Activated naive CD4-positive, alpha-beta T cell treated with anti-CD3 and anti-CD28 coated beads, Interleukin-2, amount 50 U/mL, for 24 hours (primary cell): Measurements from ENCODE around the gene BTBD1.
"Not testable (repeated sequence)": the region's sequence is repeated elsewhere in the genome, so short reads cannot be mapped to it uniquely, and the experiment has no call there.

Experiments used
- H3K27ac Mint-ChIP-seq: one replicate; pipeline ENCODE4 v1.8.0; 2021; ENCODE audit warnings: mild to moderate bottlenecking, mixed read lengths
- H3K27me3 Mint-ChIP-seq: one replicate; pipeline ENCODE4 v1.8.0; 2021; ENCODE audit warnings: mixed read lengths
- H3K36me3 Mint-ChIP-seq: one replicate; pipeline ENCODE4 v1.8.0; 2021; ENCODE audit warnings: mixed read lengths
- H3K4me1 Mint-ChIP-seq: one replicate; pipeline ENCODE4 v1.8.0; 2021; ENCODE audit warnings: mixed read lengths
- H3K4me3 Mint-ChIP-seq: one replicate; pipeline ENCODE4 v1.8.0; 2021; ENCODE audit warnings: mild to moderate bottlenecking, mixed read lengths
- H3K9me3 Mint-ChIP-seq: one replicate; pipeline ENCODE4 v1.8.0; 2021; ENCODE audit warnings: mixed read lengths

The BTBD1 gene

DNA sequence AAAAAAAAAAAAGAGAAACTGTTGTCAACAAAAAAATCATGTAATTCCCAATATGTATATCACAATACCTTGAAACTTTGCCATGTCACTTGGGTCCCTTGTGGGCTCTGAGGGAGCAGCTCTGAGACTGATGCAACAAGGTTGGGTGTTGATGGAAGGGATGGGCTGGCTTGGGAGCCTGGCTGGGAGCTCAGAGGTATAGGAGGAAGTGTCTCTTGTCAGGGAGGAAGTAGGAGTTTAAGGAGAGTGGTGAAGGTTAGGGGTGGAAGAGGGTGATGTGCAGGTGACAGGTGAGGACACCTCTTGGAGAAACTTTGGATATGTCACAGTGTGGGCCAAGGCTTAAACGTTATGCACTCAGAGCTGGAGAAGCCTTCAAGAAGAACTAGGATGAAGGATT, 38.4 kb upstream of the BTBD1 start:
- Mint-ChIP-seq H3K9me3 (no peaks in the 10 kb centered on the region), H3K4me3 (peak overlapping the region; percentile 63), H3K27ac (no peak overlapping the region), H3K4me1 (peaks cover 18% of the 10 kb centered on the region), H3K36me3 (no peaks in the 10 kb centered on the region), H3K27me3 (peaks cover 38% of the 10 kb centered on the region)

DNA sequence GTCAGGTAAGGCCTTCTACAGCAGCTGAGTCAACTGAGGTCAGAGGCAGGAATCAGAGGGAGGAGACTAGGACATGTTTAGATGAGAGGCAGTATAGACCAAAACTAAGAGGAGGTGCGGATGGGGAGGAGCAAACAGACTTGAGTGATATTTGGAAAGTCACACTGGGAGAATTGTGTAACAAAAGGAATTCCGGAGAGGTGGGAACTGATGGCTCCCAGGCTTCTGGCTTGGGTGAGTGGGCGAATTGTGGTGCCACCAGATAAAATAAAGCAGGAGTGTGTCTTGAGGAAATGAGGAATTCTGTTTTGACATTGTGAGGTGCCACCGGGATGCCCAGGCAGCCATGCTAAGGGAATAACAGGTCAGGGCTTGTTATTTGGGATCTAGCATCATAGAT, 37.1 kb upstream of the BTBD1 start:
- Mint-ChIP-seq H3K4me1 (peaks cover 16% of the 10 kb centered on the region), H3K27me3 (peaks cover 28% of the 10 kb centered on the region), H3K36me3 (no peaks in the 10 kb centered on the region), H3K4me3 (no peak overlapping the region), H3K9me3 (no peaks in the 10 kb centered on the region), H3K27ac (no peak overlapping the region)

DNA sequence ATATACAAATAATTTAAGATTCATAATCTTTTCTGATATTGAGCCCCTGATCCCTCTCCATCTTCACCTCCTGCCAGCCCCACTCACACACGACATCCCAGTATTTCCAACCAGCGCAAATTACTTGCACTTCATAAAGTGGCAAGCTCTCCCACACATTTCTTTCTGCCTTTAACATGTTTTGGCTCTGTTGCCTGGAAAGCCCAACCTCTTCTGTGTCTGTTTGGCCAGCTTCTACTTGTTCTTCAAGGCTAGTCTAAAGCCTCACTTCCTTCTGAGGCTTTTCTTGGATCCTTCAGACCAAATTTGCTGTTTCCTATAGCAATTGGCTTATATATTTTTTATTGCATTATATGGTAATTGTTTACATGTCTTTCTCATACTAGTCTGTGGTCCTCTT, 35.3 kb upstream of the BTBD1 start:
- H3K36me3 Mint-ChIP-seq = no peaks in the 10 kb centered on the region
- H3K9me3 Mint-ChIP-seq = no peaks in the 10 kb centered on the region
- H3K4me3 Mint-ChIP-seq = no peak overlapping the region
- H3K4me1 Mint-ChIP-seq = peaks cover 4% of the 10 kb centered on the region
- H3K27me3 Mint-ChIP-seq = peaks cover 21% of the 10 kb centered on the region
- H3K27ac Mint-ChIP-seq = no peak overlapping the region

GRCh38 chr15:83100097-83100646, 33.1 kb upstream of the BTBD1 start:
- H3K27me3 Mint-ChIP-seq = peaks cover 13% of the 10 kb centered on the region
- no peaks in the 10 kb centered on the region for H3K4me1 Mint-ChIP-seq

DNA sequence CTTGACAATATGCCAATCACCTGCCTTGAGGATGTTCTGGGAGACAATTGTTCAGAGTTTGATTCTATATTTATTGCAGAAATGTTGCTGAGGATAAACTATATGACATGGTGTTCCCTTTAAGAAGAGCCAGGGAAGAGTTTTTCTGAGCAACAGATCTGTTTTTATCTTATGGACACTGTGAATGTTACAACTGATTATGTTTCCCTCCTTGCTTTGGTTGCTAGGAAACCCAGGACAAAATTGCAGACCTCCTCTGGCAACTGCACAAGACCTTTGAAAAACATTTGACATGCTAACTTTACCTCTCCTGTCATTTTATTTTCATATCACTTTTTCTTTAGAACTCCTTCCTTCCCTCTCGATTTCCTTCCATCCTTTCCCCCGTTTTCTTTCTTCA, 32.2 kb upstream of the BTBD1 start:
- no peaks in the 10 kb centered on the region for H3K9me3 Mint-ChIP-seq
- peaks cover 12% of the 10 kb centered on the region for H3K27me3 Mint-ChIP-seq
- H3K4me1 Mint-ChIP-seq = no peaks in the 10 kb centered on the region
- no peak overlapping the region for H3K27ac Mint-ChIP-seq
- no peaks in the 10 kb centered on the region for H3K36me3 Mint-ChIP-seq
- no peak overlapping the region for H3K4me3 Mint-ChIP-seq

More at GRCh38 chr15:83100097-83100646, 33.1 kb upstream of the BTBD1 start:
- no peak overlapping the region for H3K27ac Mint-ChIP-seq
- H3K36me3 Mint-ChIP-seq = no peaks in the 10 kb centered on the region
- H3K4me3 Mint-ChIP-seq = no peak overlapping the region
- H3K9me3 Mint-ChIP-seq = no peaks in the 10 kb centered on the region

DNA sequence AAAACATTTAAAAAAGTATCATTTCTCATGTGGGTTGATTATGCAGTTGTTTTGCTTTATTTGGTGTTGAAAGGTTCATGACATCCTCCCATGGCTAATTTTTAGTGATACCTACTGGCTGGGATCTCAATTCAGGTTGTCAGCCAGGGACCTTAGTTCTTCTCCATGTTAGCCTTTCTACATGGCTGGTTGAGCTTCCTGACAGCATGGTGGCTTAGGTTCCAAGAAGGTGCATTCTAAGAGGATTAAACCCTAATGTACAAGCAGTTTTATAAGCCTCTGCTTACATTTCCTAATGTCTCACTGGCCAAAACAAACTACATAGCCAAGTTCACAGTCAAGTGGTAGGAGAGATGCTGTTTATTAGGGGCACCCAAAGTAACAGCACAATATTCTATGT, 31.0 kb upstream of the BTBD1 start:
- no peaks in the 10 kb centered on the region for H3K4me1 Mint-ChIP-seq
- H3K9me3 Mint-ChIP-seq = no peaks in the 10 kb centered on the region
- H3K36me3 Mint-ChIP-seq = no peaks in the 10 kb centered on the region
- H3K27me3 Mint-ChIP-seq = peaks cover 6% of the 10 kb centered on the region
- H3K4me3 Mint-ChIP-seq = no peak overlapping the region
- no peak overlapping the region for H3K27ac Mint-ChIP-seq

GRCh38 chr15:83094583-83094982, 27.5 kb upstream of the BTBD1 start:
- Mint-ChIP-seq H3K27me3 (no peaks in the 10 kb centered on the region), H3K36me3 (no peaks in the 10 kb centered on the region), H3K4me1 (peaks cover 6% of the 10 kb centered on the region), H3K27ac (no peak overlapping the region), H3K9me3 (no peaks in the 10 kb centered on the region), H3K4me3 (no peak overlapping the region)

DNA sequence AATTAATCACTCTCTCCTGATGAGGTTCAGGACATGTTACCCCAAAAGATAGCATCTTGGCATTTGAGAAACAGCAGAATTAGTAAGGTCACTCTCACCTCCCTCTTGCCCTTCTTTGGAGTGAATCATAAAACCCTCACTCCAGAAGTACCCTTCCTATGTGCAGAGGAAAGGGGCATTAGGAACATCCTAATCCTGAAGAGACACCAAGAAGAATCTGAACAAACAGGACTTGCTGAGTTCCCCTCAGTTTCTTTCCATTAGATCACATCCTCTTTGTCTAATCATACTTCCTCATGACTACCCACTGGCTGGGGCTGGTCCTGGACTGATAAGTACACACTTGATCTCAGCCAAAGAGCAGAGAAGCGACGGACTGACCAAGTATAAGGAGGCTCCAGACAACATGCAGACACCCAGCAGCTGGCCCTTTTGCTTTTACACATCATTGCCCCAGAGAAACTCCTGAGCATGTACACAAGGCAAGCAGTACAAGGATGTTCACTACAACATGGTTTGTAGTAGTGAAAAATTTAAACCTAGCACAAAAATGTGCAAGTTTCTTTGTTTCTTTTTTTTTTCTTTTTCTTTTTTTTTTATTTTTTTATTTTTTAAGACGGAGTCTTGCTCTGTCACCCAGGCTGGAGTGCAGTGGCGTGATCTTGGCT, 25.4 kb upstream of the BTBD1 start:
- no peaks in the 10 kb centered on the region for H3K27me3 Mint-ChIP-seq
- no peaks in the 10 kb centered on the region for H3K9me3 Mint-ChIP-seq
- H3K36me3 Mint-ChIP-seq = no peaks in the 10 kb centered on the region
- peaks cover 6% of the 10 kb centered on the region for H3K4me1 Mint-ChIP-seq
- H3K27ac Mint-ChIP-seq = no peak overlapping the region
- no peak overlapping the region for H3K4me3 Mint-ChIP-seq

DNA sequence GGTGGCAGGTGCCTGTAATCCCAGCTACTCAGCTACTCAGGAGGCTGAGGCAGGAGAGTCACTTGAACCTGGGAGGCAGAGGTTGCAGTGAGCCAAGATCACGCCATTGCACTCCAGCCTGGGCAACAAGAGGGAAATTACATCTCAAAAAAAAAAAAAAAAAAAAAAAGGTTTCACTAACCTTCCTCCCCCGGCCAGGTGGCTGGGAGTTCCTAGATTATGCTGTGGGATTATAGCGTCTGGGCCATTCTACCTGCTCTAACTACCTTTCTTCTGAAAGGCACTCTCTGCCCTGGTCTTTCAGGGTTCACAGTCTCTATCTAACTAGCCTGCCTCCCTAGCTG, 24.9 kb upstream of the BTBD1 start:
- H3K4me1 Mint-ChIP-seq, H3K36me3 Mint-ChIP-seq, H3K27me3 Mint-ChIP-seq, H3K27ac Mint-ChIP-seq, H3K9me3 Mint-ChIP-seq, H3K4me3 Mint-ChIP-seq: not testable (repeated sequence)

DNA sequence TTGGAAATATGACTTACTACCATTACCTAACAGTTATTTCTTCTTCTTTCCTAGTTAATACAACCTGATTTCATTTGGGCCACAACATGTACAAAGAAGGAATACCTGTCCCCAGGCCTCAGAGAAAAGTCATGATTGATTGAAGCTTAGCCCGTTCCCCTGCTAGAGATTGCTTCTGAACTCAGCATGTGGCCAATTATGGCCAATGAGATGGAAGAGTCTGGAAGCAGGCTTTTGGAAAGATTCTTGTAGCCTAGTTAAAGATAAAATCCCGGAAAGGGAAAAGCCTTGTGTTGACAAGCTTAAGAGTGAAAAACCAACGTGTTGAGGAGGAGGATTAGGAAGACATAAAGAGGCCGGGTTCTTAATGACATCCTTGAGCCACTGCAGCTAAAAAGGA, 23.4 kb upstream of the BTBD1 start:
- no peaks in the 10 kb centered on the region for H3K9me3 Mint-ChIP-seq
- H3K4me1 Mint-ChIP-seq = peaks cover 6% of the 10 kb centered on the region
- no peak overlapping the region for H3K4me3 Mint-ChIP-seq
- H3K27ac Mint-ChIP-seq = no peak overlapping the region
- H3K36me3 Mint-ChIP-seq = no peaks in the 10 kb centered on the region
- H3K27me3 Mint-ChIP-seq = no peaks in the 10 kb centered on the region

DNA sequence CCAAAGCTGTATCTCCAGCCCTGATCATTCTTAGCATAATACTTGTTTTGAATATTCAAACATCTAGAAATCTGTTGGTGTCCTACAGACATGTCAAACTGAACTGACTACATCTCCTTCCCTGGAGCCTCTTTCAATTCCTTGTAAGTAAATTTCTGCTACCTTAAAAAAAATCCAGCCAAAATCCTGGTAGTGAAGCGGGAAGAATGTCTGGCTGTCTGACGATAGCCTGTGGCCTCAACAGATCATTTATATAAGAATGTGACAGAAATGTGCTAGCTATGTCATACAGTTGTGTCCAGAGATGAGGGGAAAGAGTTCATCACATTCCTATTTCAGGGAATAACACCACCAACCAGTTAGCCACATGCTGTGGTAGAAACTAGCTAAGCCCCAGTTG, 21.8 kb upstream of the BTBD1 start:
- peaks cover 6% of the 10 kb centered on the region for H3K4me1 Mint-ChIP-seq
- no peak overlapping the region for H3K4me3 Mint-ChIP-seq
- no peaks in the 10 kb centered on the region for H3K36me3 Mint-ChIP-seq
- H3K27me3 Mint-ChIP-seq = no peaks in the 10 kb centered on the region
- no peaks in the 10 kb centered on the region for H3K9me3 Mint-ChIP-seq
- no peak overlapping the region for H3K27ac Mint-ChIP-seq

DNA sequence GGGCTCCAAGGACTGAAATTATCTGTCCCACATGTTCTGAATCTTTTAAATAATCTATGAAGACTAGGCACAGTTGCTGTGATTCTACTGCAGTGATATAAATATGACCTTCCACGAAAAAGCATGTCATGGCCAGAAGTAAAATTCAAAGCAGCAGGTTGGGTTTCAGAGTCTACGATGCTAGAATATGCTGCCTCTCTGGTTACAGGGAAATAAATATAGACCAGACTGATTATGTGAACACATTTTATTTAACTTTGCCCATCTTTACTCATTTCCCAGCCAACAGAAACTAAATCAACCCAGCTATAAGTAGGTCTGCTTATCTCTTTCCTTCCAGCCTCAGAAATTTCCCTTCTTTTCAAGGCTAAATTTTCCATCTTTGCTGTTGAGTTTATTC, 20.5 kb upstream of the BTBD1 start:
- Mint-ChIP-seq H3K36me3 (no peaks in the 10 kb centered on the region), H3K27me3 (no peaks in the 10 kb centered on the region), H3K27ac (no peak overlapping the region), H3K9me3 (no peaks in the 10 kb centered on the region), H3K4me3 (no peak overlapping the region), H3K4me1 (peaks cover 6% of the 10 kb centered on the region)

- H3K4me1 Mint-ChIP-seq, H3K9me3 Mint-ChIP-seq, H3K27ac Mint-ChIP-seq, H3K4me3 Mint-ChIP-seq, H3K27me3 Mint-ChIP-seq, H3K36me3 Mint-ChIP-seq: not testable (repeated sequence)
Measured at GRCh38 chr15:83085864-83086552, 19.0 kb upstream of the BTBD1 start.

DNA sequence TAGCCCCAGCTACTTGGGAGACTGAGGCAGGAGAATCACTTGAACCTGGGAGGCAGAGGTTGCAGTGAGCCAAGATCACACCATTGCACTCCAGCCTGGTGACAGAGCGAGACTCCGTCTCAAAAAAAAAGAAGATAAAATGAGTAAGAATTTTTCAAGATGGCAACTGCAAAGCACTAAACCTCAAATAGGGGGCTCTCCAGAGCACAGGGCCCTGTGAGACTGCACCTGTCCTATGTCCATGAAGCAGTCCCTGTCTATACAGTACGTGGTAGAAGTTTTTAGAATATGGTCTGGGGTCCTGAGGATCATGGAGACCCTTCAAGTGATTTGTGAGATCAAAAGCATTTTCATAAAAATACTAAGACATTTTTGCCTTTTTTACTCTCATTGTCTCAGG, 18.4 kb upstream of the BTBD1 start:
- H3K9me3 Mint-ChIP-seq, H3K4me3 Mint-ChIP-seq, H3K27me3 Mint-ChIP-seq, H3K27ac Mint-ChIP-seq, H3K36me3 Mint-ChIP-seq, H3K4me1 Mint-ChIP-seq: not testable (repeated sequence)

DNA sequence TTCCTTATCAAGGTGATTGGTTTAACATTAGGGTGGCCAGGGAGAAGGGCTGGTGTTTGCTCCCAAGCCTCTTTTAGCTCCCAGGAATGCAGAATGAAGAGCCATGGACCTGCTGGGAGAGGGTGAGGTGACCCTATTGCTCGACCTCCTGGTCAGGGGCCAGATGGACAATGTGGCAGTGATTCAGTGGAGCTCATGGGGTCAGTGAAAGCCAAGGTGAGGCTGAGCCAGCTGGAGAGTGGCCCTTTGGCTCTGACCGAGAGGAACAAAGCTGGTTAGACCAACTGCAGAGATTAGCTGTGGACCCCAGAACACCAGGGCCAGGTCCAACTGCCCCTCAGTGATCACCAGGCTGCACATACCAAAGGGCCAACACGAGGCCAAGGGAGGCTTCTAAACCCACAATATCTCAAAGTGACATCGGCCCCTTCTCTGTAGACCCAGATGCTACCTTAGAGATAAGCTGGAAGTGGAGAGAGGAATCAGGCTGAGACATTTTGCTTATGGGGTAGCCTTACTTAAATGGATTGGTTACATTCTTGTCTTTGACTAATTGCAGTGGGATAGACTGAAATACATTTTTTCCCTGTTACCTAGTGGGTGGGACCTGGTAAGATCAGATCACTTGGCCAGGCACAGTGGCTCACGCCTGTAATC, 15.8 kb upstream of the BTBD1 start:
- Mint-ChIP-seq H3K27ac (no peak overlapping the region), H3K9me3 (no peaks in the 10 kb centered on the region), H3K4me1 (no peaks in the 10 kb centered on the region), H3K36me3 (no peaks in the 10 kb centered on the region), H3K27me3 (peaks cover 6% of the 10 kb centered on the region), H3K4me3 (no peak overlapping the region)

DNA sequence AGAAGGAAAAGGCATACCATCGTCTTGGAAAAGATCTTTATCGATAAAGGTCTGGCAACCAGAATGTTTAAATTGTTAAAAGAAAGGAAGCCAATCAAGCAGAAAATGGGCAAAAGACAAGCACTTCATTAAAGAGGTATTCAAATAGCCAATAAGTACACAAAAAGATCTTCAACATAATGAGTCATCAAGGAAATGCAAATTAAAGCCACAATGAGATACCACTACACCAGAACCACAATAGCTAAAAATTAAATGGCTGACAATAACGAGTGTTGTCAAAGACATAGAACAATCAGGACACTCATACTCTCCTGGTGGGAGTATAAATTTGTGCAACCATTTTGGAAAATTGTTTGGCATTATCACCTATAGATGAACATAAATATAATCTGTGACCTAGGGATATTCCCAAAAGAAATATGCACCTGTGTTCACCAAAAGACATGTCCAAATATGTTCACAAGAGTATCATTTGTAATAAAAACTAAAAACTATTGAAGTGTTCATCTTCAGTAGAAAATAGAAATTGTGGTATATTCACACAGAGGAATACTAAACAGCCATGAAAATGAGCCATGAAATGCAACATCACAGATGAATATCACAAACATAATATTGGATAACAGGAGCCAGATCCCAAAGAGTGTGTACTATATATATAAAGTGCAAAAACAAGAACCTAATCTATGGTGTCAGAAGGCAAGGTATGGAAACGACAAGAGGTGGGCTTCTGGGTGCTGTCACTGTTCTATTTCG, 14.4 kb upstream of the BTBD1 start:
- no peaks in the 10 kb centered on the region for H3K36me3 Mint-ChIP-seq
- no peaks in the 10 kb centered on the region for H3K9me3 Mint-ChIP-seq
- H3K4me1 Mint-ChIP-seq = no peaks in the 10 kb centered on the region
- peaks cover 6% of the 10 kb centered on the region for H3K27me3 Mint-ChIP-seq
- H3K27ac Mint-ChIP-seq = no peak overlapping the region
- H3K4me3 Mint-ChIP-seq = no peak overlapping the region
